GM18507 (cell line): ENCODE measurements around the gene SSTR5.
"Not testable (repeated sequence)": the region's sequence is repeated elsewhere in the genome, so short reads cannot be mapped to it uniquely, and the experiment has no call there.

Source experiments
- DNase-seq: peaks from one replicate; pipeline ENCODE4 v3.0.0; 2011; ENCODE audit warnings: low read depth; ENCODE audit not compliant: insufficient read length; ENCODE audit errors: extremely low spot score
- FAIRE-seq: peaks from 2 replicates; lab custom pipeline; 2011; peaks lifted over from hg19 to GRCh38; lab: Jason Lieb, UNC

The SSTR5 gene

GRCh38 chr16:1072526-1073261 lies at the start of gene SSTR5:
Gene SSTR5, plus strand, starts transcription at chr16:1072747. Its CDS starts 6,122 bp downstream, at chr16:1078869.
- DNase-seq, result no peak
- no peak for FAIRE-seq

DNA sequence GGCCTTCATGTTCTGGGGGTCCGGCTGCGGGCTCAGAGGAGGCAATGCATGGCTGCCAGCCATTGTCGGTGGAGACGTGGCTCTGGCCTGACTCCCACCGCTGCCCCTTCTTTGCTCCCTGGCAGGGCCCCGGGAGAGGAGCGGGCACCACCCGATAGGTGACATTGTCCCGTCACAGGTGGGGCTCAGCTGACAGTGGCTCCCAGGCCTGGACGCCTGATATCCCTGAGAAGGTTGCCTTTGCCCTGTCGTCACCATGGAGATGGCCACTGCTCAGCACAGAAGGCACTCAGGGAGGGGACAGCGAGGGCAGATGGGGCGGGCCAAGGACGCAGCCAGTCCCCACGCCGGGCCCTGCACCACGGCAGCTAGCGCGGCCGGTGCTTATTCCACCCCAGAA lies 48.4 kb upstream of the SSTR5 start:
- no peak for DNase-seq
- FAIRE-seq, result no peak

DNA sequence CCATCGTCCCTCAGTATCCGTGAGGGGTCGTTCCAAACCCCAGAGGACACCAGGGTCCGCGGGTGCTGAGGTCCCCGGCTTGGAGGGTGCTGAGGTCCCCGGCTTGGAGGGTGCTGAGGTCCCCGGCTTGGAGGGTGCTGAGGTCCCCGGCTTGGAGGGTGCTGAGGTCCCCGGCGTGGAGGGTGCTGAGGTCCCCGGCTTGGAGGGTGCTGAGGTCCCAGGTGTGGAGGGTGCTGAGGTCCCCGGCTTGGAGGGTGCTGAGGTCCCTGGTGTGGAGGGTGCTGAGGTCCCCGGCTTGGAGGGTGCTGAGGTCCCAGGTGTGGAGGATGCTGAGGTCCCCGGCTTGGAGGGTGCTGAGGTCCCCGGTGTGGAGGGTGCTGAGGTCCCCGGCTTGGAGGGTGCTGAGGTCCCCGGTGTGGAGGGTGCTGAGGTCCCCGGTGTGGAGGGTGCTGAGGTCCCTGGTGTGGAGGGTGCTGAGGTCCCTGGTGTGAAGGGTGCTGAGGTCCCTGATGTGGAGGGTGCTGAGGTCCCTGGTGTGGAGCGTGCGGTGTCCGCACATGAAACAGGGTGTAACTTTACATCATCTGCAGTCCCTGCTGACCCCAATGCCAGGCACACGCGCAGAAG lies 47.3 kb upstream of the SSTR5 start:
- not testable (repeated sequence) for DNase-seq
- FAIRE-seq, result peak; percentile 77

DNA sequence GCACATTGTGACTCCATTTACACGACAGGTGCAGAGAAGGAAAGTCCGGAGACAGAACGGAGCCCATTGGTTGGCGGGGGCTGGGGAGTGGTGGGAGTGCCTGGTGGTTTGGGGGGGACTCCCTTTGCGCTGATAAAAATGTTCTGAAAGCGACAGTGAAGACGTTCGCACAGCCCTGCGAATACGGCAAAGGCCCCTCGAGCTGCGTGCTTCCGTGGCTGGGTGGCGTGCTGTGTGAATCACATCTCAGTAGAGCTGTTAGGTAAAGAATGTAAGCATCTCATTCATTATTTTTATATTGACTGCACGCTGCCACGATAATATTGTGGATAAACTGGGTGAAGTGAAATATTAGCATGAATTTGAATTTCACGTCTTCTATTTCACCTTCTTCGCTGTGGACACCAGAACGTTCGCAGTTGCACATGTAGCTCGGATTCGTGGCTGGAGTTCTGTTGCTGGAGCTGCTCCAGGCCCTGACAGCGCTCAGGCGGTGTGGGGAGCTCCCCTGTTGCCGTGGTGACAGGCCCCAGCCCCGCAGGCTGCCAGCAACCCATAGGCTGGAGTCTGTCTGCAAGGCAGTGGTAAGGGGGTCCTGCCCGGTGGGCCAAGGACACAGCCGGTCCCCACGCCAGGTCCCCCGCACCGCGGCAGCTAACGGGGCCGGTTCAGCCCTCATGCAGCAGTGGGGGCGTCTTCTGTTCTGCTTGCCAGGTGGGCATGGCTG lies 46.3 kb upstream of the SSTR5 start:
- DNase-seq (no peak), FAIRE-seq (no peak)

- DNase-seq, result no peak
- no peak for FAIRE-seq
Observed at GRCh38 chr16:1026784-1027500, 45.6 kb upstream of the SSTR5 start.

DNA sequence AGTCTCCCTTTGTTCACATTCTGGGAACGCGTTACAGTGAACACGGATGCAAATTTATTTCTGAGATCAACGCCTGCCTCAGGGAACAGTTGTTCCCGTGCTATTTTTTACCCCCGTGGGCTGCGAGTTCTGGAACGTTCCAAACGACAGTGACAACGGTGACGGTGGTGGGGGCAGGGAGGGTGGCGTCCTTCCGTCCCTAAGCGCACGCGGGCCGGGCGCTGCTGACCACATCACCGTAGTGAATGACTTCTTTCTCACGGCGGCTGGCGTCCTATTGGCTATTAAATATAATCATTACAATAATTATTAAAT lies 45.1 kb upstream of the SSTR5 start:
- FAIRE-seq, result no peak
- DNase-seq, result no peak

DNA sequence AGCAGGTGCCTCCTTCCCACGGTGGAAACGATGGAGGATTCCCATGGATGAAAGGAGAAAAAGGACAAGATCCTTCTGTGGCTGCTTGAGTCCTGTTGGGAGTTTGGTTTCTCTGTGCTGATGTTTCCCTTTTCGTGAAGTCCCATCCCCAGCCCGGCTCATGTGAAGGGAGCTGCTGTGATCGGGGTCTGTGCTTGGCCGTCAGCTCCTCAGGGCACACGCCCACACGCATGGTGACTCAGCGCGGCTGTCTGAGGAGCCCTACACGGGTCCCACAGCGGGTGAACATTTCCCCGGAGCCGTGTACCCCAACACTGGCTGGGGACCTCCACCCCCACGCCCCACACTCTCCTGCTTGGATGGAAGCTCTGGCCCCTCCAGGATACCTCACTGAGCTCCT lies 44.5 kb upstream of the SSTR5 start:
- DNase-seq (no peak), FAIRE-seq (no peak)

- DNase-seq, result no peak
- no peak for FAIRE-seq
Observed at GRCh38 chr16:1028524-1029258, 43.9 kb upstream of the SSTR5 start.

- DNase-seq (no peak), FAIRE-seq (no peak)
Observed at GRCh38 chr16:1029259-1029545, 43.3 kb upstream of the SSTR5 start.

DNA sequence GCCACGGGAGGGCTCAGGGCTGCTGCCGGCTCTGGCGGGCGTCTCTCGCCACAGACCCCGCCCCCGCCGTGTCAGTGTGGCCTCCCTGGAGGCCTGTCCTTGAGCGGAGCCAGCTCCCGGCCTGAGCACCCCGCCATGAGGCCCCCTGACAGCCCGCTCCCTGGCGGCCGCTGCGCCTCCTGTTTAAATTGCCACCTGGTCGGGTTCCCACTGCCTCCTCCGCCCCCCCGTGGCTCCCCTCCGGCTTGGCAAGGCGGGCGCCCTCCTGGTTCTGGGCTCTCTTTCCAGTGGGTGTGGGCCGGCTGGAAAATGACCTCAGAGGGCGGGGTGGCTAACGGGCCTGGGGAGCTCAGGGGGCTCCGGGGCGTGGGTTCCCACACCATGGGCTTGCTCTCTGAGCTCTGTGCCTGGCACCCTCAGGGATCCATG lies 42.1 kb upstream of the SSTR5 start:
- no peak for FAIRE-seq

GRCh38 chr16:1031666-1032065 lies 40.9 kb upstream of the SSTR5 start:
- FAIRE-seq (no peak), DNase-seq (no peak)

More for the DNA sequence above, 42.1 kb upstream of the SSTR5 start:
- no peak for DNase-seq

DNA sequence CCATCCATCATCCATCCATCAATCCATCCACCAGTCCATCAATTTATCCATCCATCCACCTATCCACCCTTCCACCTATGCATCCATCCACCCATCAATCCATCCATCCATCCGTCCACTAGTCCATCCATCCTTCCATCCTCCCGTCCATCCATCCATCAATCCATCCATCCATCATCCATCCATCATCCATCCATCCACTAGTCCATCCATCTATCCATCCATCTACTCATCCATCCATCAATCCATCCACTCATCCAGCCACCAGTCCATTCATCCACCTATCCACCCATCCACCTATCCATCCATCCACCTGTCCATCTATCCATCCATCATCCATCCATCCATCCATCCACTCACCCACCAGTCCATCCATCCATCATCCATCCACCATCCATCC lies 39.9 kb upstream of the SSTR5 start:
- FAIRE-seq (no peak), DNase-seq (no peak)

DNA sequence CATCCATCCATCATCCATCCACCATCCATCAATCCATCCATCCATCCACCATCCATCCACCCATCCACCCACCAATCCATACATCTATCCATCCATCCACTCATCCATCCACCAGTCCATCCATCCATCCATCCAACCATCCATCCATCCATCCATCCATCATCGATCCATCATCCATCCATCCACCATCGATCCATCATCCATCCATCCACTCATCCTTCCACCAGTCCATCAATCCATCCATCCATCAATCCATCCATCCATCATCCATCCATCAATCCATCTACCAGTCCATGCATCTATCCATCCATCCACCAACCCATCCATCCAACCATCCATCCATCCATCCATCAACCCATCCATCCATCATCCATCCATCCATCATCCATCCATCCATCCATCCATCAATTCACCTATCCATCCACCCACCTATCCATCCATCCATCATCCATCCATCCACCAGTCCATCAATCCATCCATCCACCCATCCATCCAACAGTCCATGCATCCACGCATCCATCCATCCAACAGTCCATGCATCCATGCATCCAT lies 39.3 kb upstream of the SSTR5 start:
- no peak for FAIRE-seq
- no peak for DNase-seq

- no peak for FAIRE-seq
Observed at GRCh38 chr16:1034230-1035065, 38.1 kb upstream of the SSTR5 start.

GRCh38 chr16:1035066-1035415 lies 37.5 kb upstream of the SSTR5 start:
- no peak for FAIRE-seq

More at GRCh38 chr16:1034230-1035065, 38.1 kb upstream of the SSTR5 start:
- no peak for DNase-seq

DNA sequence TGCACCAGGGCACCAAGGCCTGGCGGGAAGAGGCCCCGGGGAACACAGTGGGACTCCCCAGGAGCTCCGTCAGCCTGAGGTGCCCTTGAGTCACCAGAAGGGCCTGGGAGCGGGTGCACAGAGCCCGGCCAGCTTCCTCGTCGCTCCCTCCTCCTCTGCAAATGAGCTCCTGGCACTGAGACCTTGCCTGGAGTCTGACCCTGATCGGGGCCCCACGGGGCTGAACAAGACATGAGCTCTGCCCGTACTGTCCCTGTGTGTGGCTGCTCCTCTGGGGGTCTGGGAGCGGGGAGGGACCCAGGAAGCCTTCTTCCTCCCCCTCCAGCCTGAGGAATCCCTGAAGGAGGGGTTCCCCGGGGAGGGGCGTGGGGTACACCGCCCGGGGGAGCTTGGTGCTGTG lies 36.4 kb upstream of the SSTR5 start:
- DNase-seq (no peak), FAIRE-seq (no peak)

More at GRCh38 chr16:1035066-1035415, 37.5 kb upstream of the SSTR5 start:
- DNase-seq, result no peak

DNA sequence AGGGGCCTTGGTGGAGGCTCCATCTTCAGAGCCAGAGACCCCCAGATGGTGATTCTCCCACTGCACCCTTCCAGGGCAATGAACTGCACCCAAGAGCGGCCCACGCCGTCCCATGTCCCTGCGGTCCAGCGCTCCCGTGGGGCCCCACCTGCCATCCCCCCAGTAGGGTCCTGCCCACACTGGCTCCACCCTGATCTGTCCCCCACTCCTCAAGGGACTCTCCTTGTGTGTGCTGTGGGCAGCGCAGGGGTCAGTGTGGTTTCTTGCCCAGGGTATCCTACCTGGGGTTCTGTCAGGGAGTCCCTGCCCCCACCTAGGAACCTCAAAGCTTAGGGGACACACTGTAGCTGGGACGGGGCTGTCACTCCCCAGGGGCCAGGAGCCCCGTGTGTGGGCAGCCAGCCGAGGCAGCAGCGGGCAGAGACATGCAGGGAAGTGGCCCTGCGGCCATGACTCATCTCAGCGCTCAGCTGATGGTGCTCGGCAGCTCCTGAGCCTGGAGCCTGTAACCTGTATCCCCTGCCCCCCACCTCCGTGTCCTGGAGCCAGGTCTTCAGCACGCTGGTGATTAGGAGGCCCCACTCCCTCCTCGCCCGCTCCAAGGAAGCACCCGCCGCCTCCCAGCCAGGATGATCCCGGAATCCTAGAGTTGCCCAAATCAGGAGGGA lies 35.7 kb upstream of the SSTR5 start:
- FAIRE-seq, result no peak
- DNase-seq, result no peak
